ENCODE measurements around the gene NFKBIA.
A peak's percentile ranks its signal among the peaks of the same experiment; 100 is the strongest.
"Not testable (repeated sequence)": the region's sequence is repeated elsewhere in the genome, so short reads cannot be mapped to it uniquely, and the experiment has no call there.

The NFKBIA gene, protein sequence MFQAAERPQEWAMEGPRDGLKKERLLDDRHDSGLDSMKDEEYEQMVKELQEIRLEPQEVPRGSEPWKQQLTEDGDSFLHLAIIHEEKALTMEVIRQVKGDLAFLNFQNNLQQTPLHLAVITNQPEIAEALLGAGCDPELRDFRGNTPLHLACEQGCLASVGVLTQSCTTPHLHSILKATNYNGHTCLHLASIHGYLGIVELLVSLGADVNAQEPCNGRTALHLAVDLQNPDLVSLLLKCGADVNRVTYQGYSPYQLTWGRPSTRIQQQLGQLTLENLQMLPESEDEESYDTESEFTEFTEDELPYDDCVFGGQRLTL

DNA sequence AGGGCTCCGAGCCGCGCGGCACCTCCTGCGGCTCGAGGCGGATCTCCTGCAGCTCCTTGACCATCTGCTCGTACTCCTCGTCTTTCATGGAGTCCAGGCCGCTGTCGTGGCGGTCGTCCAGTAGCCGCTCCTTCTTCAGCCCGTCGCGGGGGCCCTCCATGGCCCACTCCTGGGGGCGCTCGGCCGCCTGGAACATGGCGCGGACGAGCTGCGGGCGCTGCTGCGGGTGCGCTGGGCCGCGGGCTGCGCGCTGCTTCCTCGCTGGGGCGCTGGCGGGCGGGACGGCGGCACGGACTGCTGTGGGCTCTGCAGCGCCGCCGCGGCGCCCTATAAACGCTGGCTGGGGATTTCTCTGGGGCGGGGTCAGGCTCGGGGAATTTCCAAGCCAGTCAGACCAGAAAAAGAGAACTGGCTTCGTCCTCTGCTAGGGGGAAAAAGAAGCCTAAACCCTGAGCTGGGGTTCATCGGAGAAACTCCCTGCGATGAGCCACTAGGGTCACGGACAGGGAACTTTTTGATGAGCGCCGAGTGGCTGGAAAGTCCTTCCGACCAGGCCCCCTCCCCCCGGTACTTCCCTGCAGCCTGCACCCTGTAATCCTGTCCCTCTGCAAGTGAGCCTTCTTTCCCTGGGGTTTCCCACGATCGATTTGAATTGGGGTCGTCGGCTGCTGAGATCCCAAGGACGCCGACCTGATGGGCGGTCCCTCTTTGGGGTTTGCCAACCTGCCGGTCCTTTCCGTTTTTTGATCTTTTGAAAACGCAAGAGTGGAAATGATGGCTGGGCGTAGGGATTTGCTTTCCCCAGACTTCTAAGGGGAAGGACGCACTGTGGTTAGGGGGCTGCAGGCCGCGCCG lies at the start of gene NFKBIA:
Gene NFKBIA (minus strand): TSS at position 301 of the 855 bp plus-strand sequence. CDS start 105 bp downstream, at position 196.
- intact Hi-C loops (cut with DNase I) = loop anchor here (2.0 to 10.0 kb wide), 6 partner anchors 112 to 420 kb away; partner anchors contain the start of genes BRMS1L, FAM177A1, PPP2R3C and PRORP
- peak; percentile 81 to 97 (median 93) for DNase-seq

DNA sequence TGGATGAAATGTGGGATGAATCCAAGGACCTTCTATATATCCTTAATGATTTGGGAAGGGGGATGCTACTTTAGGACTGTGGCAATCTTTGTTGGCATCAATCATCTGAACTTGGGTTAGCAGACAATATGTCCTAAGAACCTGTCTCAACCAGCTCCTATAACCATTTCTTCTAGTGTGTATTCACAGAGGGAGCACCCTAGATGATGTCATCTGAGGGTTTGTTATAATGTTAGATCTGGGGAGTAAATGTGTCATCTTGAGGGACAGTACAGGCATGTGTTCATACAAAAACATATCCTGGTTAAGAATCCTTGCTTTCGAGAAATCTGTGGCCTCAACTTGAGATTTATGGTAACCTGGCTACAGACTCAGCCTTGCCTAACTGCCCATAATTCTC lies 41.9 kb upstream of the NFKBIA start:
- DNase-seq = no peak
- intact Hi-C loops (cut with DNase I) = no loop called here

DNA sequence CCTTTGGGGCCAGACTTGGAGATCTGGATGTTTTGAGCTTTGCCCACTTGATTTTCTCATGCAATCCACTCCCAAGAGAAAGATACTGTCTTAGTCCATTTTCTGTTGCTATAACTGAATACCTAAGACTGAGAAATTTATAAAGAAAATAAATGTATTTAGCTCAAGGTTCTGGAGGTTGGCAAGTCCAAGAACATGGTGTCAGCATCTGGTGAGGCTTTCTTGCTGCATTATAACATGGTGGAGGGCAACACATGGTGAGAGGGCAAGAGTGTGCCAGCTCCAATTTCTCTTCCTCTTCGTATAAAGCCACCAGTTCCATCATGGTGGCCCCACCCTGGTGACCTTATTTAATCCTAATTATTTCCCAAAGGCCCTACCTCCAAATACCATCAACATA lies 39.6 kb upstream of the NFKBIA start:
- intact Hi-C loops (cut with DNase I) = no loop called here
- no peak for DNase-seq

DNA sequence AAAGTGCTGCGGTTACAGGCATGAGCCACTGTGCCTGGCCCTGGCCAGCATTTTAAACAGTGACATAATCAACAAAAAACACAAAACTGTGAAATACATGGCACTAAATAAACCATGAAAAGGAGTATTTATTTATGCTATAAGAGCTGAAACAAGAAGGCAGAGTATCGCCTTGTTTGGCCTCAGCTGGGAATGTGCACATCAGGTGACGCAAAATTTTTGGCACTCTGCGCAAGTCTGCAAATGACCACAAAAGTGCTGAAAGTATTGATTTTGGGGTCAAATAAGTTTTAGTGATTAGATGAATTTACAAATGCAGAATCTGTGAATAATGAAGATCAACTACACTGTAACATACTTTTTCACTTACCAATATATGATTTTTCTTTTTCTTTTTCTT lies 36.6 kb upstream of the NFKBIA start:
- intact Hi-C loops (cut with DNase I) = no loop called here
- DNase-seq = no peak

DNA sequence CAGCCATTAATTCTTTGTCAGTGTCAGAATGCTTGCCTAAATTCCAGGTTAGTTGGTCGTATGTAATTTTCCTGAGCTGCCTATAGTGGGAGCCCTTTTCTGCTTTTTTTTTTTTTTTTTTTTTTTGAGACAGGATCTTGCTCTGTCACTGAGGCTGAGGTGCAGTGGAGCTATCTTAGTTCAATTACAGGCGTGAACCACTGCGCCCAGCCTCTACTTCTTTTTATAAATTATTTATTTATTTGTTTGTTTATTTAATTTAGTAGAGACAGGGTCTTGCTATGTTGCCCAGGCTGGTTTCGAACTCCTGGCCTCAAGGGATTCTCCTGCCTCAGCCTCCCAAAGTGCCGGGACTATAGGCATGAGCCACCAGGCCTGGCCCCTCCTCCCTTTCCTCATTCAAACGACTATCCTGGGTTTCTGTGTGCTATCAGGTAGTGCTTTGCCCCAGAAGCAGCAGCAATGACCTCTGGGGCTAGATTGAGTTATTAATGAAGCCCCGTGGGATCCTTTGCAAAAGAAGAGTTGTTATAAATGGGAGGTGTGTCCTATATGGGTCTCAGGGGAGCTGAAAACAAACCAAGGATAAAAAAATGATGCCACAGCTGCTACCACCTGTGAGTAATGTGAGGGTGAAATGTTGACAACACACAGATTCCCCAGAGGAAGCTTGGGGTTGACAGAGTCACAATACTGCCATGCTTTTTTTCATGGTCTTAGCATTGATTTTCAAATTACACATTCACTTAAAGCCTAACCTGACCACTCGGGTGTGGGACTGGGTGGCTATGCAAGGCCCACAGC lies 34.6 kb upstream of the NFKBIA start:
- no peak for DNase-seq
- intact Hi-C loops (cut with DNase I) = no loop called here

DNA sequence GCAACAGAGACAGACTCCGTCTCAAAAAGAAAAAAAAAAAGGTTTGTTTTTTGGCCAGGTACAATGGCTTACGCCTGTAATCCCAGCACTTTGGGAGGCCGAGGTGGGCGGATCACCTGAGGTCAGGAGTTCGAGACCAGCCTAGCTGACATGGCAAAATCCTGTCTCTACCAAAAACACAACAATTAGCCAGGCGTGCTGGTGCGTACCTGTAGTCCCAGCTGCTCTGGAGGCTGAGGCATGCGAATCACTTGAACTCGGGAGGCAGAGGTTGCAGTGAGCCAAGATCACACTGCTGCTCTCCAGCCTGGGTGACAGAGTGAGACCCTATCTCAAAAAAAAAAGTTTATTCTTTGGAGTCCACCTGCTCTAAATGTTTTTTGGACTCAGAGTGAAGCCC lies 33.9 kb upstream of the NFKBIA start:
- DNase-seq; intact Hi-C loops (cut with DNase I): not testable (repeated sequence)

DNA sequence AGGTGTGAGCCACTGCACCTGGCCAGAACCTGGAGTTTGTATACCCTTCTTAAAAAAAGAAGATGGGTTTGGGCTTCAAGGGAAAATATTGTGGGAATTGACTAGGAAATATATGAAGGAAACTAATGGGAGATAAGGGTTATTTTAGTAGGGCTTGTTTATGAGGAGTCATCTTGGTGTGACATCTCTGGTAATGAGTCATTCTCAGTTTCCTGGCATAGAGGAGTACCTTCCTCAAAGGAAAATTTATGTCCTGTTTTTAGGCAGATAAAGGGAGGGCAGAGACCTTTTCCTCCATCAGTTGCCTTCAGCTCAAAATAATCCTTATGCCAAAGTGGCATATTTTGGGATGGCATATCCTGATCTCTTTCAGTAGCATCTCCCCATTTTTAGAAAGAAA lies 30.6 kb upstream of the NFKBIA start:
- DNase-seq = no peak
- intact Hi-C loops (cut with DNase I) = no loop called here

DNA sequence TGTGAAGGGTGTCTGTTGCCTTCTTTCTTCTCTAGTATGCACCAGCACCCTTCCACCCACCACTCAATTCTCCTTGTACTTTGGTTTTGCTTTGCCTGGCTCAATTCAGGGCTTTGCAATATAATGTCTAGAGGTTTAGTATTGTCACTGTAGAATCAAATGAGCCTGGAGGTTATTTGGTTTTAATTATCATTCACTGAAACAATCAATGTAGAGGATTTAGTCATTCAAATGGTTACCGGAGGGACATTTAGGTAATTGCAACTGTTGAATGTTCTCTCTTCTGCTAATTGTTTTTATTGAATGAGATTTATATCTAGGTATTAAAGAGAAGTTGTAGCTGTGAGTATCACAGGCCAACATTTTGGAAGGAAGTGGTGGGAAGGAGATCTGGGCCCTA lies 29.3 kb upstream of the NFKBIA start:
- intact Hi-C loops (cut with DNase I) = no loop called here
- DNase-seq = no peak

DNA sequence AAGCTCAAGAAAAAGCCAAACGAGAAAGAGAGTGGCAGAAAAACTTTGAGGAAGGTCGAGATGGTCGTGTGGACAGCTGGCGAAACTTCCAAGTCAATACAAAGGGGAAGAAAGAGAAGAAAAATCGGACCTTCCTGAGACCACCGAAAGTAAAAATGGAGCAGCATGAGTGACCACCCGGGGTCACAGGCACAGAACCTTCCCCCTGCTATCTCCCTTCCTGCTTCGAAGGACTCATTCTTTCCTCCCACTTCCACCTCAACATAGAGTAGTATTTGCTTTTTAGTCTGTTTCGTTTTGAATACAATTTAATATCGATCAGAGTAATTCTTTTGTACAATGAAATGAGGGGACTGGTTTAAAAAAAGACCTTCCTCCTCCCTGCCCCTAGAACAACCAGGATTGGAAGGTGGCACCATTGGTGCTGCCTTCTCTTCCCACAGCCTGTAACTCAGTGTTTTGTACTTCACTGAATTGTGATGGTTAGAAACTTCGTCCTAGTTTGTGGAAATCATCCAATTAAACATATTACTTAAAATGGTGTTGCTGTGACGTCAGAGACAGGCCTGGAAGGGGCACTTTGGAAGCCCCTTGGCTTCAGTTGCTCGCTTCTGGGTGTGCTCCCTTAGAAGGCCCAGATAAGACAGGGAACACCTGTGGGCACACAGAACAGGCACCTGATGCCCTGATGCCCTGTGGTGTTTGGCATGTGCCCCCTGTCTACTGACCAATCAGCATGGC lies 26.1 kb upstream of the NFKBIA start:
- no peak for DNase-seq
- intact Hi-C loops (cut with DNase I) = no loop called here

DNA sequence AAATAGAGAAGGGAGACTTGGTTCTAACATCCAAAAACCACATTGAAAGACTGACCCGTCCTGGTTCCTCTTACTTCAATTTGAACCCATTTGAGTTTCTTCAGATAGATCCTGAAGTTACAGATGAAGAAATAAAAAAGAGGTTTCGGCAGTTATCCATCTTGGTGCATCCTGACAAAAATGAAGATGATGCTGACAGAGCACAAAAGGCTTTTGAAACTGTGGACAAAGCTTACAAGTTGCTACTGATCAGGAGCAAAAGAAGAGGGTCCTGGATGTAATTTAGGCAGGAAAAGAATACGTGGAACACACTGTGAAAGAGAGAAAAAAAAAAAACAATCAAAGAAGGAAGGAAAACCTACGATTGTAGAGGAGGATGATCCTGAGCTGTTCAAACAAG lies 25.4 kb upstream of the NFKBIA start:
- DNase-seq = no peak
- intact Hi-C loops (cut with DNase I) = no loop called here

DNA sequence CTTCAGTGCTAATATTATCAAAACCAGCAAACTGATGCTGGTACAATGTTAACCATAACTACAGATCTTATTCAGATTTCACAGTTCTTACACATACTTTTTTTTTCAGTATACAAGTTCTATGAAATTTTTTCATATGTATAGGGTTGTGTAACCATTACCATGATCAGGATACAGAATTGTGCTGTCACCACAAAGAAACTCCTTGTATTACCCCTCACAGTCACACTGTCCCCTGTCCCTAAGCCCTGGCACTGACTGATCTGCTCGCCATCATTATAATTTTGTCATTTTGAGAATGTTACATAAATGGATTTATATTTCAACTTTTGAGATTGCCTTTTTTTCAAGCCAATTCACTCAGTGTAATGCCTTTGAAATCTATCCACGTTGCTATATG lies 21.3 kb upstream of the NFKBIA start:
- no peak for DNase-seq
- intact Hi-C loops (cut with DNase I) = no loop called here

DNA sequence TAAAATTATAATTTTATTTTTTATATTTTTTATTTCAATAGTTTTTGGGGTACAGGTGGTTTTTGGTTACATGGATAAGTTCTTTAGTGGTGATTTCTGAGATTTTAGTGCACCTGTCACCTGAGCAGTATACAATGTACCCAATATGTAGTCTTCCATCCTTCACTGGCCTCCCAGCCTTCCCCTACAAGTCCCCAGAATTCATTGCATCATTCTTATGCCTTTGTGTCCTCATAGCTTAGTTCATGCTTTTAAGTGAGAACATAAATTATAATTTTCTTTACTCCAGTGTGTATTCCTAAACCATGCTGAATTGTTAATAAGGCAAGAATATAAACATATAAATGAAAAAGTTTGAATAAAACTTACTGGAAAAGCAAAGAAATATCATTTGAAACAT lies 19.1 kb upstream of the NFKBIA start:
- DNase-seq = no peak
- intact Hi-C loops (cut with DNase I) = no loop called here

DNA sequence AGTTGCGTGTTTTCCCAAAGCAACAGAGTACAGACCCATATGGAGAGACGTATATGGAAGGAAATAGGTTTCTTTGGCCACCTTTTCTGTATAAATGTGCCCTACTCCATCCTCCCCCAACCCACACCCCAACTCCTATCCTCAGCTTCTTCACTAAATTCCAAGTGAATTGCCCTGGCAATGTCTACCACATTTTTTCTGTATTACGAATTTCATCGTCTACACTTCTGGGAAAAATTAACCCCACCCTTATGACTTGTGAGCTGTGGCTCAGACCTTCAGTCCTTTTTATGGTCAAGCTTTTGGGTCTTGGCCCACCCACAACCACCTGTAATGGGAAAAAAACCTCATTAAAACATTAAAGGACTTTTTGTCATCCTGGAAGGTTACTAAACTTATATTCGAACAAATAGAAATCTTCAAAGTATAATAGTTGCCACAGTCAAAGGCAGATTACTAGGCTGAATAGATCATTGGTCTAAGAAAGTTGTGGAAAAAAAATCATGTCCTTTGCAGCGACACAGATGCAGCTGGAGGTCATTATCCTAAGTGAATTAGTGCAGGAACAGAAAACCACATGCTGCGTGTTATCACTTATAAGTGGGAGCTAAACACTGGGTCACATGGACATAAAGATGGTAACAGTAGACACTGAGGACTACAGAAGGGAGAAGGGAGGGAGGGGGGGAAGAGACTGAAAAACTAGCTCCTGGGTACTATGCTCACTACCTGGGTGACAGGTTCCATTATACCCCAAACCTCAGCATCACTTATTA lies 15.7 kb upstream of the NFKBIA start:
- DNase-seq = no peak
- intact Hi-C loops (cut with DNase I) = no loop called here

DNA sequence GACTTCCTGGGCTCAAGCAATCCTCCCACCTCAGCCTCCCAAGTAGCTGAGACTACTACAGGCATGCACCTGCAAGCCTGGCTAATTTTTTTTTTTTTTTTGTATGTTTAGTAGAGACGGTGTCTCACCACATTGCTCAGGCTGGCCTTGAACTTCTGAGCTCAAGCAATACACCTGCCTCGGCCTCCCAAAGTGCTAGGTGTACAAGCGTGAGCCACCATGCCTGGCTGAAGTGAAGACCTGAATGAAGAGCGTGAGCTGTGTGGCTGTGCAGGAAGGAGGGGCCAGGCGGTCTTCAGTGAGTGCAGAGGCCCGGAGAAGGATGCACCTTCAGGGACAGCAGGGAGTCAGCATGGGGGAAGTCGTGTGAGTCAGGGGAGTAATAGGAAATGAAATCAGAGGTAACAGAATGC lies 14.9 kb upstream of the NFKBIA start:
- DNase-seq = no peak
- intact Hi-C loops (cut with DNase I) = loop anchor here (5.0 kb wide), 1 partner anchor 277 kb away; no protein-coding TSS in a partner anchor

DNA sequence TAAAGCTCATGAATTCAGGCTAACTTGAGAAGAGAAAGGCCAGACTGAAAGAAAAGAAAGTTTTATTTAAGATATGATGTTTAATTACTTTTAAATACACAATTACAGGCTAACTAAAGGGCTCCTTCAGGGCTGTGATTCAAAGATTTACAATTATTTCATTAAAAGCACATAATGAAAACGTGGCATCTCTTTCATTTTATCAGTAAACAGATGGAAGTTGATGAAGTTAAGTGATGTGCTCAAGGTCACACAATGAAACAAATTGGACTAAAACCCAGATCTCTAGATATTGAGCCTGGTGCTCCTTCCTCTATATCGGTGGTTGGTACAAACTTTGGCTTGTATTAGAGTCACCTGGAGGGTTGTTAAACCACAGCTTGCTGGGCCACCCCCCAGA lies 13.5 kb upstream of the NFKBIA start:
- no peak for DNase-seq
- intact Hi-C loops (cut with DNase I) = loop anchor here (5.0 kb wide), 1 partner anchor 276 kb away; no protein-coding TSS in a partner anchor

DNA sequence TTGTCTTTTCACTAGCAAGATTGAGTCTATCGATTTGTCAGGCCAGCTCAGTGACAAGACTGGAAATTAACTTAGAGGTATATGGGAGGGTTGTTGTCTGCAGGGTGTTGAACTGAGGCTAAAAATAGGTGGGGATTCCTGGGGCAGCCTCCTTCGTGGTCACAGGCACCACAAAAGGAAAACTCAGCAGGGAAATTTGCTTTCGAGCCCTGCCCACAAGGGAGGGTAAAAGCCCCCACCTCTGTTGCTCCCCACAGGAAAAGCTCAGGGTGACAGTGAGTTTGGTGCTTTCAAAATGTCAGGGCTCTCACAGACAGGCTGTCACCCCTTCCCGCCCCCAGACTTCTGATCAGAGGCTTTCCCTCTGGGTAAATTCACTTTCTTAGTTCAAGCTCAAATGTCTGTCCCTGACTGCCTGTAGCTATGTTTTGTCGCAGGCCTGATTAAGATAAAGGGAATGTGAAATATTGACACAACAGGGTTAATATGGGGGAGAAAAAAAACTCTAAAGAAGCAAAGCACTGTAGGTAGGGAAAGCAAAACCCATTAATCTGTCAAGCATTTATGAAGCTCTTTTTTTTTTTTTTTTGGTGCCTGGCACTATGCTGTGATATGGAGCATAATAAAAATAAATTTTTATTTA lies 11.7 kb upstream of the NFKBIA start:
- DNase-seq = peak in 3 of 42 donors; percentile 36 to 53 (median 37)
- intact Hi-C loops (cut with DNase I) = loop anchor here (5.0 kb wide), 1 partner anchor 274 kb away; no protein-coding TSS in a partner anchor

DNA sequence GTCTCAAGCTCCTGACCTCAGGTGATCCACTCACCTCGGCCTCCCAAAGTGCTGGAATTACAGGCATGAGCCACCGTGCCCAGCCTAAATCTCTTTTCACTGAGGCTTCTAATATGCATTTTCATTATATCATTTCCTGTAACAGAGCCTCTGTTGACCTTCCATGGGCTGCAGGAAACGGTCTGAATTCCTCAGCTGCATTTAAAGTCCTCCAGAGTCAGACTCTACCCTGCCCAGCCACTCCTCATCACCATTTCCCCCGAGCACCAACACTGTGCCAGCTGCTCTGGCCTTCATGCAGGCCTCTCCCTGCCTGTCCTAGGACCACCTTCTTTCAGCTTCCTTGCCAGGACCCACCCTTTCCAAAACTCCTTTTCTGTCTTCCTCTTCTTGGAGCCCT lies 9.8 kb upstream of the NFKBIA start:
- no peak for DNase-seq
- intact Hi-C loops (cut with DNase I) = loop anchor here (5.0 kb wide), 1 partner anchor 432 kb away; the partner anchor contains the start of gene SRP54

Measured in head of caudate nucleus (tissue), 42 donors.